Measurements from ENCODE around the gene MED27. TPM values are rescaled to one million over a fixed set of nuclear protein-coding genes. Genes with fewer than 3 reads are reported as not detected.
A peak's percentile ranks its signal among the peaks of the same experiment; 100 is the strongest.

Gene MED27
- total and polyA plus RNA-seq, 7 donors: 10.7 to 24.4 (median 14.2) TPM

DNA sequence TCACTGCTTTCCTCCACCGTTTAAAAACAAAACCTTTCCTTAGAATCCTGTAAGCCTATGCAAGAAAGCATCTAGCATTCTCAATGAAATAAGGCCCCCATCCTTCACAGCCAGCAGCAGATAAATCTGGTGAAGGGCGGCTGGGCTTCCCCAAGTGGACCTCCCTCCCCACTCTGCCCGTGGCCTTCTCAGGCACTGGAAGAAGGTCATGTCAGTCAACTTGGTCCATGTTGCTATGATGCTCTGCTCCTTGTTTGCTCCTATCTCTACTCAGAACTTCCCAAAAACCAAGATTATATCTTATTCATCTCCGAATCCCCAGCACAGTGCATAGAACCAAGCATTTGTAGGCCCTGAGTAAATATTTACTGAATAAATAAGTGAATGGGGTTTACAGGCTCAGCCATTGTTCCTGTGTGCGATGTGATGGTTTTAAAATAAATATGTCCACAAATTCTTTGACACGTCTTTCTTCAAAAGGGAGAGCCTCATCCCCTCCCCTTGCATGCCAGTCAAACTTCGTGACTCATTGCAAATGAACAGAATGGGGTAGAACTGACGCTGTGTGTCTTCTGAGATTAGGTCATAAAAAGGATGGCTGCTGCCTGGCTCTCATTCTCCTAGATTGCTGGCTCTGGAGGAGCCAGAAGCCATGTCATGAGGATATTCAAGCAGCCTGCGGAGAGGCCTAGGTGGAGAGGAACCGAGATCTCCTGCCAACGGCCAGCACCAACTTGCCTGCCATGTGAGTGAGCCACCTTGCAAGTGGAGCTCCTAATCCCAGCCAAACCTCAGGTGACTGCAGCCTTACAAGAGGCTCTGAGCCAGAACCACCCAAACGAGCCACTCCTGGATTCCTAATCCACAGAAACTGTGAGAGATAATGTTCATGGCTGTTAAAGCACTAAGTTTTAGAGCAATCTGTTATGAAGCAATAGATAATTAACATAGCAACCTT lies 70.5 kb downstream of the MED27 start:
- WGBS, 3 donors: 91 to 94% (median 92%) methylated on average over 12 of the region's 12 CpGs
- Histone ChIP-seq H3K36me3 (ENCODE audit: insufficient read depth in 1 of 2, low read depth in 1 of 2) (peaks cover 0 to 8% of the 10 kb centered on the region in 2 donors), H3K4me3 (no peak overlapping the region), H3K27ac (no peak overlapping the region), H3K9me3 (no peaks in the 10 kb centered on the region), H3K27me3 (ENCODE audit: insufficient read depth in 3 of 3, low read length in 2 of 3) (no peaks in the 10 kb centered on the region), H3K4me1 (peaks cover 23% of the 10 kb centered on the region)
- no peak for ATAC-seq
- no peak for DNase-seq
- TF ChIP-seq, protein P1, sequence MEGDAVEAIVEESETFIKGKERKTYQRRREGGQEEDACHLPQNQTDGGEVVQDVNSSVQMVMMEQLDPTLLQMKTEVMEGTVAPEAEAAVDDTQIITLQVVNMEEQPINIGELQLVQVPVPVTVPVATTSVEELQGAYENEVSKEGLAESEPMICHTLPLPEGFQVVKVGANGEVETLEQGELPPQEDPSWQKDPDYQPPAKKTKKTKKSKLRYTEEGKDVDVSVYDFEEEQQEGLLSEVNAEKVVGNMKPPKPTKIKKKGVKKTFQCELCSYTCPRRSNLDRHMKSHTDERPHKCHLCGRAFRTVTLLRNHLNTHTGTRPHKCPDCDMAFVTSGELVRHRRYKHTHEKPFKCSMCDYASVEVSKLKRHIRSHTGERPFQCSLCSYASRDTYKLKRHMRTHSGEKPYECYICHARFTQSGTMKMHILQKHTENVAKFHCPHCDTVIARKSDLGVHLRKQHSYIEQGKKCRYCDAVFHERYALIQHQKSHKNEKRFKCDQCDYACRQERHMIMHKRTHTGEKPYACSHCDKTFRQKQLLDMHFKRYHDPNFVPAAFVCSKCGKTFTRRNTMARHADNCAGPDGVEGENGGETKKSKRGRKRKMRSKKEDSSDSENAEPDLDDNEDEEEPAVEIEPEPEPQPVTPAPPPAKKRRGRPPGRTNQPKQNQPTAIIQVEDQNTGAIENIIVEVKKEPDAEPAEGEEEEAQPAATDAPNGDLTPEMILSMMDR (IDR thresholded peaks at IDR 0.05): no peak
- intact Hi-C loops (cut with DNase I): no loop called here

DNA sequence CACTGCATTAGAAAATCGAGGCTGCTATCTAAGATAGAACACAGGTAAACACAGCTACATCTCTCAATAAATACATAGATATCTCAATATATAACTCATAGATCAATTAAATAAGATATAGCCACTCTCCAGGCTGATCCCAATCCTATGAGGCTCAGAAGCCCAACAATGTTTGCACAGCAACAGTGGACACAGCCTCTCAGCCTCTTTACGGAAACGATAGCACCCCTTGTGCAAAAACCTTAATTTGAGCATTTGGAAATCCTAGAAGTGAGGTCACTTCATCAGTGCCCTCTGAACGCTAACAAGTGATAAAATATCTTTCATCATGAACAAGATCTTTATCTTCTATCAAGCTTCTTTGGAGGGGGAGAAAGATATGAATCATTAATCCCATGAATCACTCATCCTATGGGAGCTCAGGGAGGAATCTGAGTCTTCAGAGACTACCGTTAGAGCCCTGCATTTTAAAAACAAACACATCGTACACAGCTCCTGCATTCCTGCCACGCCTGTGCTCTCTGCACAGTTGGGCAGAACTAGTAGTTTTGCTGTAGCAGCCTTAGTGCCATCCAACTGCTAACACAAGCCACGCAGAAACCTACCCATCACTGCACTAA lies 71.4 kb downstream of the MED27 start:
- no peak for ATAC-seq

DNA sequence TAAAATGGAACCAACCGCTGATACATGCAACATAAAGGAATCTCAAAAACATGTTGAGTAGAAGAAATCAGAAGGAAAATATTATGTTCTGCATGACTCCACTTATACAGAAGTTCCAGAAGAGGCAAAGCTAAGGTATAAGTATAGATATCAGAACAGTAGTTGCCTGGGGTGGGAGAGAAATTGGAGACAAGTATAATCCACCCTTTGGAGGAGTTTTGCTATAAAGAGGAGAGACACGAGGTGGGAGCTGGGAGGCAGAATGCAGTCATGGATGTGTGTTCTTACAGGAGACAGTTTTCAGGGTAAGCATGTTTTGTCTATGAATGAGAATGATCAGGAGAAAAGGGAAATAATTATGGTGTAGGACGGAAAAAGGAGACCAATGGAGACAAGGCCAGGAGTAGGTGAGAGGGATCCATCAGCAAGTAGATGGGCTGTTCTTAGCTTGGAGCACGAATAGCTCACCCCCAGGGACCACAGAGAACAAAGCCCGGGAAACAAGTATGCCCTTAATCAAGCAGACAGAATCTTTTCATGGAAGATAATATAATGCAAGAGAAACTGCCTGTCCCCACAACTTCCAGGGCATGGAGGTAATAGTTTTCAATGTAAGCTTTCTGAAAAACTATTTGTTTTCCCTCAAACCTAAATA lies 72.2 kb downstream of the MED27 start:
- H3K27ac ChIP-seq: no peak overlapping the region
- 82 to 89% (median 85%) methylated on average over 5 of the region's 5 CpGs for WGBS, 3 donors
- H3K9me3 ChIP-seq: no peaks in the 10 kb centered on the region
- DNase-seq (no peak), ATAC-seq (no peak)
- intact Hi-C loops (cut with DNase I): no loop called here
- H3K36me3 ChIP-seq (ENCODE audit: insufficient read depth in 1 of 2, low read depth in 1 of 2): no peaks in the 10 kb centered on the region
- TF ChIP-seq, protein P1 (IDR thresholded peaks at IDR 0.05): no peak
- no peak overlapping the region for H3K4me3 ChIP-seq
- no peaks in the 10 kb centered on the region for H3K27me3 ChIP-seq (ENCODE audit: insufficient read depth in 3 of 3, low read length in 2 of 3)
- H3K4me1 ChIP-seq: peaks cover 23% of the 10 kb centered on the region

More for the DNA sequence above, 71.4 kb downstream of the MED27 start:
- H3K4me3 ChIP-seq: no peak overlapping the region
- peaks cover 0 to 6% of the 10 kb centered on the region in 2 donors for H3K36me3 ChIP-seq (ENCODE audit: insufficient read depth in 1 of 2, low read depth in 1 of 2)
- TF ChIP-seq, protein P1 (IDR thresholded peaks at IDR 0.05): no peak
- H3K9me3 ChIP-seq: no peaks in the 10 kb centered on the region
- WGBS, 3 donors: 75 to 86% (median 80%) methylated on average over 8 of the region's 8 CpGs
- no peak for DNase-seq
- H3K4me1 ChIP-seq: peaks cover 23% of the 10 kb centered on the region
- intact Hi-C loops (cut with DNase I): no loop called here
- no peak overlapping the region for H3K27ac ChIP-seq
- no peaks in the 10 kb centered on the region for H3K27me3 ChIP-seq (ENCODE audit: insufficient read depth in 3 of 3, low read length in 2 of 3)

DNA sequence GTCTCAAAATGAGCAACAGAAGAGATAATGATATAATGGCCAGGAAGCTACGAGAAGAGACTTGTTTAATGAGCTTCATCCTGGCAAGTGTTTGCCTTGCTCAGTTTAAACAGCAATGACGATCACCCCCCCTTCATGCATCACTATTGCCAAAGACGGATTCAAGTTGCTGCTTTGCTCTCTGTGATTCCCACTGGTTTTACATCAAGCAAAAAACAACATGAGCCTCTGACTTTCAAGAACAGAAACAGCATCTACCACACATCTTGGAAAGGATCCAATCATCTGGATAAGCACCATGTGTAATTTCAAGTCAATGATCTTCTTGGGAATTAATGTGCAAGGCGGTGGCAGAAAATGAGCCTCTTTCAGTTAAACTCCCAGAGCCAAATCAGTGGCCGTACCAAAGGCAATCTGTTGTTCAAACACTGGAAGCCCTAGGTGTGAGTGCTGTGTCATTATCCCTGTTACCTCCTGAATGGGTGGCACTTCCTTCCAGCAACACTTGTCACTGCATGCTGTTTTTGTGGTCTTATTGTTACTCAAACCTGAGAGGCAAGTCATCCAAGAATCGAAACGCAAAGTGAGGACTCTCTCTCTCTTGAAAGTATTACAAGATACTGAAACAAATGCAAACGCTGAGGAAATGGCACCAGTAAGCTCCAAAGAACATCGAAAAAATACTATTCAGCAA lies 72.8 kb downstream of the MED27 start:
- intact Hi-C loops (cut with DNase I): no loop called here
- peaks cover 23% of the 10 kb centered on the region for H3K4me1 ChIP-seq
- H3K27me3 ChIP-seq (ENCODE audit: insufficient read depth in 3 of 3, low read length in 2 of 3): no peaks in the 10 kb centered on the region
- no peak for DNase-seq
- 56 to 64% (median 62%) methylated on average over 9 of the region's 9 CpGs for WGBS, 3 donors
- ATAC-seq: peak in 1 of 4 donors; percentile 47
- H3K27ac ChIP-seq: no peak overlapping the region
- H3K9me3 ChIP-seq: no peaks in the 10 kb centered on the region
- H3K36me3 ChIP-seq (ENCODE audit: insufficient read depth in 1 of 2, low read depth in 1 of 2): no peaks in the 10 kb centered on the region
- no peak overlapping the region for H3K4me3 ChIP-seq
- TF ChIP-seq, protein P1 (IDR thresholded peaks at IDR 0.05): no peak

Data from psoas muscle (tissue), 8 donors.